GM13977 (cell line): ENCODE results near the gene RAP1GDS1.
"Not testable (repeated sequence)": the region's sequence is repeated elsewhere in the genome, so short reads cannot be mapped to it uniquely, and the experiment has no call there.

Source experiments
- DNase-seq: peaks from one replicate; pipeline ENCODE4 v3.0.0; 2012; ENCODE audit warnings: low spot score
- in situ Hi-C: fragments of 300-500 bp; cut with MboI; formaldehyde crosslinking; loops from one replicate; pipeline ENCODE4 v1.12.0; 2022; ENCODE audit warnings: low sequenced_read_pairs, low pct_unique_long_range_greater_than_20kb, mixed read lengths, inconsistent platforms; ENCODE audit not compliant: unreplicated experiment
- TF ChIP-seq, protein P1 (sequence below): IDR thresholded peaks from 2 replicates; pipeline ENCODE4 v1.5.1; 2012; ENCODE audit warnings: mild to moderate bottlenecking, control low read depth; ENCODE audit not compliant: insufficient read depth; ENCODE audit errors: extremely low read depth, missing control alignments

RAP1GDS1 gene

GRCh38 chr4:98359646-98360045, 98.5 kb downstream of the RAP1GDS1 start:
- DNase-seq = no peak
- in situ Hi-C loops = no loop called here
- TF ChIP-seq, protein P1, sequence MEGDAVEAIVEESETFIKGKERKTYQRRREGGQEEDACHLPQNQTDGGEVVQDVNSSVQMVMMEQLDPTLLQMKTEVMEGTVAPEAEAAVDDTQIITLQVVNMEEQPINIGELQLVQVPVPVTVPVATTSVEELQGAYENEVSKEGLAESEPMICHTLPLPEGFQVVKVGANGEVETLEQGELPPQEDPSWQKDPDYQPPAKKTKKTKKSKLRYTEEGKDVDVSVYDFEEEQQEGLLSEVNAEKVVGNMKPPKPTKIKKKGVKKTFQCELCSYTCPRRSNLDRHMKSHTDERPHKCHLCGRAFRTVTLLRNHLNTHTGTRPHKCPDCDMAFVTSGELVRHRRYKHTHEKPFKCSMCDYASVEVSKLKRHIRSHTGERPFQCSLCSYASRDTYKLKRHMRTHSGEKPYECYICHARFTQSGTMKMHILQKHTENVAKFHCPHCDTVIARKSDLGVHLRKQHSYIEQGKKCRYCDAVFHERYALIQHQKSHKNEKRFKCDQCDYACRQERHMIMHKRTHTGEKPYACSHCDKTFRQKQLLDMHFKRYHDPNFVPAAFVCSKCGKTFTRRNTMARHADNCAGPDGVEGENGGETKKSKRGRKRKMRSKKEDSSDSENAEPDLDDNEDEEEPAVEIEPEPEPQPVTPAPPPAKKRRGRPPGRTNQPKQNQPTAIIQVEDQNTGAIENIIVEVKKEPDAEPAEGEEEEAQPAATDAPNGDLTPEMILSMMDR = no peak

DNA sequence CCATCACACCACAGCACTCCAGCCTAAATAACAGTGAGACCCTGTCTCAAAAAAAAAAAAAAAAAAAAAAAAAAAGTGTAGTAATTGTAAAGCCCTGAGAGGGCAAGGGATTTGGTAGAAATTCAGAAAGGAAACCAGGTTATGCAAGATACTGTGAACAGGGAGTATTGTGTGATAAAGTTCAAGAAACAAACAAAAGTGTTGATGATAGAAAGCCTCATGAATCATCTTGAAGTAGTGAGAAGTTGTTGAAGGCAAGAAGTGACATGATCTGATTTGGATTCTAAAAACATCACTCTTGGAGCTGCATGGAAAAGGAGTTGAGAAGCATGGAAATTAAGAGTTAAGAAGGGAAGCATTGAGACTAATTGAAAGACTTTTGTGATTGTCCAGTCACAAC, 102.2 kb downstream of the RAP1GDS1 start:
- TF ChIP-seq, protein P1 = no peak
- in situ Hi-C loops = no loop called here
- no peak for DNase-seq

DNA sequence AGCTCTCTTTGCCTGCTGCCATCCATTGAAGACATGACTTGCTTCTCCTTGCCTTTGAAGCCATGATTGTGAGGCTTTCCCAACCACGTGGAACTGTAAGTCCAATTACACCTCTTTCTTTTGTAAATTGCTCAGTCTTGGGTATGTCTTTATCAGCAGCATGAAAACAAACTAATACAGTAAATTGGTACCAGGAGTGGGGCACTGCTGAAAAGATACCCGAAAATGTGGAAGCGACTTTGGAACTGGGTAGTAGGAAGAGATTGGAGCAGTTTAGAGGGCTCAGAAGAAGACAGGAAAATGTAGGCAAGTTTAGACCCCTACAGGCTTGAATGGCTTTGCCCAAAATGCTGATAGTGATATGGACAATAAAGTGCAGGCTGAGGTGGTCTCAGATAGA, 105.1 kb downstream of the RAP1GDS1 start:
- in situ Hi-C loops, DNase-seq: not testable (repeated sequence)

GRCh38 chr4:98368000-98368399, 106.8 kb downstream of the RAP1GDS1 start:
- in situ Hi-C loops = not testable (repeated sequence)

DNA sequence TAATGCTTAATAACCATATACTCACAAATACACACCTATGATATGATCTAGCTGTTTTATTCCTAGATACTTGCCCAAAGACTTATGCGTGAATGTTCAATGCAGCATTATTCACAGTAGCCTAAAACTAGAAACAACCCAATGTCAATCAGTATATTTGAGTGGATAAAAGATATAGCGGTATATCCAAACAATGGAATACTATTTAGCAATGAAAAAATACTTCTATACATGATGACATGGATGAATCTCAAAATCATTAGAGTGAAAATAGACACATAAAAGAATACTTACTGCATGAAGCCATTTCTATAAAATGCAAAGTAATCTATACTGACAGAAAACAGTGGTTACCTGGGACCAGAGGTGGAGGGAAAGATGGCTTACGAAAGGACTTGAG, 108.1 kb downstream of the RAP1GDS1 start:
- no peak for DNase-seq
- in situ Hi-C loops = no loop called here

More at GRCh38 chr4:98368000-98368399, 106.8 kb downstream of the RAP1GDS1 start:
- not testable (repeated sequence) for DNase-seq

DNA sequence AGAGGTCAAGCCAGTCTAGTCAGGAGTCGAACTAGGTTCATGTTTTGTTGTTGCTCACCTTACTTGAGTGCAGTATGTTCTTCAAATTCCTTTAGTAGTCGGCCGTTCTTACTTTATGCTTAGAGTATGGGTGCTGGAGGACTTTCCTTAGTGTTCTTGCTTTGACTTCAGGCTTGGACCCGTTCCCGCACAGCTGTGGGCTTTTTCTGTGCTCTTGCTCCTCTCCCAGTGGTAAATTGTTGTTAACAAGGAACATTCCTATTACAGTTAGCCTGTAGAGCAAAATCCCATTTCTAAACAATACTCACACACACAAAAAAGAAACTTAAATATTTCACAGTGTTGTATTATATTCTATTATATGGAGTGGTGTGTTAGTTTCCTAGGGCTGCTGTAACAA, 113.5 kb downstream of the RAP1GDS1 start:
- no peak for DNase-seq
- in situ Hi-C loops = no loop called here
- TF ChIP-seq, protein P1 = no peak

More for the DNA sequence above, 108.1 kb downstream of the RAP1GDS1 start:
- TF ChIP-seq, protein P1 = no peak

DNA sequence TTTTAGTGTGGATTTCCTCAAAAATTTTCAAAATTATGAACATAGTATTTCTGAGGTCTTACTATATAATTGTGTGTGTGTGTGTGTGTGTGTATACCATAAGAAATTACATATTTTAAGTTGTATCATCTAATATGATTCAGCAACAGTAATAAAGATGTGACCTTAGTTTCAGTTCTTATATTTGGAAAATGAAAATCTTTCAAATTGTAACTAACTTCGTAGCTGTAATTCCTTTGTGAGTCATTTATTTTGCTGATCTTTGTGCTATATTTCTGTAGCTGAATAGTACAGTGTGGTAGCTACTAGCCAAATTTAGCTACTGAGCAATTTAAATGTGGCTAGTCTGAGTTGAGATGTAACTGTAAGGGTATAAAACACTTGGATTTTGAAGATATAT, 116.4 kb downstream of the RAP1GDS1 start:
- in situ Hi-C loops = no loop called here

More for the DNA sequence above, 116.4 kb downstream of the RAP1GDS1 start:
- TF ChIP-seq, protein P1 = no peak
- no peak for DNase-seq
